ENCODE measurements around the gene MAPK13. TPM values are rescaled to one million over a fixed set of nuclear protein-coding genes. Genes with fewer than 3 reads are reported as not detected.
"Not testable (repeated sequence)": the region's sequence is repeated elsewhere in the genome, so short reads cannot be mapped to it uniquely, and the experiment has no call there.

The MAPK13 gene
- polyA plus RNA-seq, 1 donor from 2014 or later, result 1.8 TPM

DNA sequence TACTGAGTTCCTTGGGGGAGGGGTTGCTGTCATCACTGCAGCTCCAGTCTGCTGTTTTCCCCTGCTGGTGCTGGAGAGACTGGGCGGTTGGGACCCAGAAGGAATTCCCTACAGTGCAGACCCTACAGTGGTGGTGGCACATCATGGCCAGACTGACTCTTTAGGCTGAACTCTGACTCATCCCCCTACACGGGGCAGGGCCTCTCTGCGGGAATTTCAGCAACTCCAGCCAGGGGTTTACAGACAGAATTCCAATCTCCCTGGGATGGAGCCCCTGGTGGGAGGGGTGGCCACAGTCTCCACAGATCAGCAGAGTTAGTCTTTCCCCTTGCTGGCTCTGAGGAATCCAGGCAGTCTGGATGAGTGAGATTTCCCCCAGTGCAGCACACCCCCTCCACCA, 46.9 kb upstream of the MAPK13 start:
- no peaks in the 10 kb centered on the region for H3K27me3 ChIP-seq (ENCODE audit: insufficient read depth, low read depth, low read length)
- H2AFZ ChIP-seq (ENCODE audit: low read depth, low read length), result no peak overlapping the region
- H3K9me2 ChIP-seq (ENCODE audit: insufficient read depth, low read length), result no peaks in the 10 kb centered on the region
- H3K9me3 ChIP-seq (ENCODE audit: low read length), result no peaks in the 10 kb centered on the region
- no peaks in the 10 kb centered on the region for H3K79me2 ChIP-seq (replicated peaks; ENCODE audit: insufficient read depth, low read length)
- no peak overlapping the region for H3K4me3 ChIP-seq (ENCODE audit: low read length)
- no peaks in the 10 kb centered on the region for H4K20me1 ChIP-seq (ENCODE audit: insufficient read depth)
- H3F3A ChIP-seq (ENCODE audit: insufficient read depth, low read length, poor library complexity, severe bottlenecking), result no peaks in the 10 kb centered on the region
- no peak overlapping the region for H3K4me2 ChIP-seq (ENCODE audit: low read length)
- no peak overlapping the region for H3K9ac ChIP-seq (ENCODE audit: low read length)
- no peak overlapping the region for H3K27ac ChIP-seq (ENCODE audit: low read length)
- peaks cover 28% of the 10 kb centered on the region for H3K36me3 ChIP-seq (ENCODE audit: insufficient read depth, low read length)
- TF ChIP-seq EP300 (conservative IDR thresholded peaks at IDR 0.05; ENCODE audit: poor library complexity, severe bottlenecking), result no peak
- TF ChIP-seq EZH2 (IDR thresholded peaks at IDR 0.05; ENCODE audit: borderline replicate concordance, insufficient read depth, low read length, poor library complexity, severe bottlenecking), result no peak
- TF ChIP-seq, protein P1, sequence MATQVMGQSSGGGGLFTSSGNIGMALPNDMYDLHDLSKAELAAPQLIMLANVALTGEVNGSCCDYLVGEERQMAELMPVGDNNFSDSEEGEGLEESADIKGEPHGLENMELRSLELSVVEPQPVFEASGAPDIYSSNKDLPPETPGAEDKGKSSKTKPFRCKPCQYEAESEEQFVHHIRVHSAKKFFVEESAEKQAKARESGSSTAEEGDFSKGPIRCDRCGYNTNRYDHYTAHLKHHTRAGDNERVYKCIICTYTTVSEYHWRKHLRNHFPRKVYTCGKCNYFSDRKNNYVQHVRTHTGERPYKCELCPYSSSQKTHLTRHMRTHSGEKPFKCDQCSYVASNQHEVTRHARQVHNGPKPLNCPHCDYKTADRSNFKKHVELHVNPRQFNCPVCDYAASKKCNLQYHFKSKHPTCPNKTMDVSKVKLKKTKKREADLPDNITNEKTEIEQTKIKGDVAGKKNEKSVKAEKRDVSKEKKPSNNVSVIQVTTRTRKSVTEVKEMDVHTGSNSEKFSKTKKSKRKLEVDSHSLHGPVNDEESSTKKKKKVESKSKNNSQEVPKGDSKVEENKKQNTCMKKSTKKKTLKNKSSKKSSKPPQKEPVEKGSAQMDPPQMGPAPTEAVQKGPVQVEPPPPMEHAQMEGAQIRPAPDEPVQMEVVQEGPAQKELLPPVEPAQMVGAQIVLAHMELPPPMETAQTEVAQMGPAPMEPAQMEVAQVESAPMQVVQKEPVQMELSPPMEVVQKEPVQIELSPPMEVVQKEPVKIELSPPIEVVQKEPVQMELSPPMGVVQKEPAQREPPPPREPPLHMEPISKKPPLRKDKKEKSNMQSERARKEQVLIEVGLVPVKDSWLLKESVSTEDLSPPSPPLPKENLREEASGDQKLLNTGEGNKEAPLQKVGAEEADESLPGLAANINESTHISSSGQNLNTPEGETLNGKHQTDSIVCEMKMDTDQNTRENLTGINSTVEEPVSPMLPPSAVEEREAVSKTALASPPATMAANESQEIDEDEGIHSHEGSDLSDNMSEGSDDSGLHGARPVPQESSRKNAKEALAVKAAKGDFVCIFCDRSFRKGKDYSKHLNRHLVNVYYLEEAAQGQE (IDR thresholded peaks at IDR 0.05; ENCODE audit: borderline replicate concordance), result no peak
- TF ChIP-seq RAD21 (conservative IDR thresholded peaks at IDR 0.05), result no peak
- TF ChIP-seq MXI1 (conservative IDR thresholded peaks at IDR 0.05; ENCODE audit: poor library complexity, severe bottlenecking), result no peak
- no peak for TF ChIP-seq CTCF (IDR thresholded peaks at IDR 0.05; ENCODE audit: poor library complexity, severe bottlenecking)
- no peak for TF ChIP-seq SMC3 (conservative IDR thresholded peaks at IDR 0.05; ENCODE audit: poor library complexity)

GRCh38 chr6:36088204-36088603, 42.1 kb upstream of the MAPK13 start:
- H3F3A ChIP-seq (ENCODE audit: insufficient read depth, low read length, poor library complexity, severe bottlenecking); H3K9ac ChIP-seq (ENCODE audit: low read length); H4K20me1 ChIP-seq (ENCODE audit: insufficient read depth); H3K4me3 ChIP-seq (ENCODE audit: low read length); H3K9me2 ChIP-seq (ENCODE audit: insufficient read depth, low read length); H3K9me3 ChIP-seq (ENCODE audit: low read length); H3K4me2 ChIP-seq (ENCODE audit: low read length); H3K27me3 ChIP-seq (ENCODE audit: insufficient read depth, low read depth, low read length); H3K27ac ChIP-seq (ENCODE audit: low read length); H2AFZ ChIP-seq (ENCODE audit: low read depth, low read length); H3K79me2 ChIP-seq (replicated peaks; ENCODE audit: insufficient read depth, low read length); H3K36me3 ChIP-seq (ENCODE audit: insufficient read depth, low read length): not testable (repeated sequence)

DNA sequence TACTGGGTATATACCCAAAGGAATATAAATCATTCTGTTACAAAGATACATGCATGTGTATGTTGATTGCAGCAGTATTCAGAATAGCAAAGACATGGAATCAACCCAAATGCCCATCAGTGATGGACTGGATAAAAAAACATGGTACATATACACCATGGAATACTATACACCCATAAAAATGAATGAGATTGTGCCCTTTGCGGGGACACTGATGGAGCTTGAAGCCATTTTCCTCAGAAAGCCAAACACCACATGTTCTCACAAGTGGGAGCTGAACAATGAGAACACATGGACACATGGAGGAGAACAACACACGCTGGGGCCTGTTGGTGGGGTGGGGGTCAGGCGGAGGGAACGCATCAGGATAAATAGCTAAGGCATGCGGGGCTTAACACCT, 41.3 kb upstream of the MAPK13 start:
- Histone ChIP-seq H3K79me2 (replicated peaks; ENCODE audit: insufficient read depth, low read length) (no peaks in the 10 kb centered on the region), H3K27ac (ENCODE audit: low read length) (no peak overlapping the region), H3K36me3 (ENCODE audit: insufficient read depth, low read length) (peaks cover 9% of the 10 kb centered on the region), H3K9ac (ENCODE audit: low read length) (no peak overlapping the region), H2AFZ (ENCODE audit: low read depth, low read length) (no peak overlapping the region), H3K9me2 (ENCODE audit: insufficient read depth, low read length) (no peaks in the 10 kb centered on the region), H4K20me1 (ENCODE audit: insufficient read depth) (no peaks in the 10 kb centered on the region), H3K9me3 (ENCODE audit: low read length) (no peaks in the 10 kb centered on the region), H3K4me2 (ENCODE audit: low read length) (no peak overlapping the region), H3F3A (ENCODE audit: insufficient read depth, low read length, poor library complexity, severe bottlenecking) (no peaks in the 10 kb centered on the region), H3K4me3 (ENCODE audit: low read length) (no peak overlapping the region), H3K27me3 (ENCODE audit: insufficient read depth, low read depth, low read length) (no peaks in the 10 kb centered on the region)
- TF ChIP-seq RAD21 (conservative IDR thresholded peaks at IDR 0.05) (no peak), CTCF (IDR thresholded peaks at IDR 0.05; ENCODE audit: poor library complexity, severe bottlenecking) (no peak), TAF1 (IDR thresholded peaks at IDR 0.05; ENCODE audit: low read depth) (no peak), SMC3 (conservative IDR thresholded peaks at IDR 0.05; ENCODE audit: poor library complexity) (no peak)
- TF ChIP-seq, protein P1 (IDR thresholded peaks at IDR 0.05; ENCODE audit: borderline replicate concordance), result no peak
